T-cell (primary cell): Measurements from ENCODE around the gene GALNT9. TPM values are rescaled to one million over a fixed set of nuclear protein-coding genes. Genes with fewer than 3 reads are reported as not detected.
"Not testable (repeated sequence)": the region's sequence is repeated elsewhere in the genome, so short reads cannot be mapped to it uniquely, and the experiment has no call there.

Experiments used
- ATAC-seq, 4 experiments: fragments of 200-7000 bp in 3 of 4; fragments of 150-1000 bp in 1 of 4; cut with Tn5 transposase; replicated peaks in 1 of 4; 1 replicate in 3 of 4; 2 replicates in 1 of 4; pipeline ENCODE4 v1.10.0; 2021; ENCODE audit warnings: moderate library complexity in 3 of 4, mild to moderate bottlenecking in 2 of 4, moderate number of reproducible peaks in 1 of 4
- CTCF ChIA-PET, 2 donors: fragments of 300-600 bp; sonication (Branson Sonifier 250); formaldehyde crosslinking; loops; one replicate each; lab custom pipeline; 2022; ENCODE audit warnings: antibody characterized with exemption in 2 of 2; lab: Charles Lee
- POLR2A ChIA-PET, 2 donors: fragments of 300-600 bp; sonication (Branson Sonifier 250); formaldehyde crosslinking; loops; one replicate each; lab custom pipeline; 2022; ENCODE audit warnings: antibody characterized with exemption in 2 of 2; lab: Charles Lee
- DNase-seq, 35 experiments: peaks; one replicate each; pipeline versions ENCODE4 v3.0.0 to v3.0.0-alpha.2; 2013 to 2023
- H3K27ac ChIP-seq: one replicate; pipeline ENCODE4 v1.5.1; 2013; ENCODE audit warnings: low read length
- H3K27me3 ChIP-seq, 2 experiments: replicated peaks in 1 of 2; 1 replicate in 1 of 2; 2 replicates in 1 of 2; pipeline versions ENCODE4 v1.6.1 to v1.7.0; 2013; ENCODE audit warnings: low read length in 1 of 2, mixed read lengths in 1 of 2; ENCODE audit not compliant: control insufficient read depth in 2 of 2, insufficient read depth in 2 of 2; ENCODE audit errors: extremely low read depth in 1 of 2
- H3K36me3 ChIP-seq, 2 donors: 1 replicate in 1 of 2; 2 replicates in 1 of 2; pipeline versions ENCODE4 v1.6.1 to v1.7.0; 2013; ENCODE audit warnings: low read length in 1 of 2; ENCODE audit not compliant: control insufficient read depth in 2 of 2, insufficient read depth in 1 of 2; ENCODE audit errors: extremely low read depth in 1 of 2
- H3K4me1 ChIP-seq, 2 experiments: 1 replicate in 1 of 2; 2 replicates in 1 of 2; pipeline versions ENCODE4 v1.6.1 to v1.7.0; 2013; ENCODE audit warnings: low read length in 2 of 2, mixed read lengths in 1 of 2; ENCODE audit not compliant: insufficient read depth in 2 of 2, control insufficient read depth in 1 of 2; ENCODE audit errors: extremely low read depth in 1 of 2
- H3K4me3 ChIP-seq, 2 donors: 1 replicate in 1 of 2; 2 replicates in 1 of 2; pipeline versions ENCODE4 v1.5.1 to v1.7.0; 2013; ENCODE audit warnings: mild to moderate bottlenecking in 2 of 2, low read length in 1 of 2, moderate library complexity in 1 of 2; ENCODE audit not compliant: control insufficient read depth in 1 of 2; ENCODE audit errors: extremely low read depth in 1 of 2
- H3K9me3 ChIP-seq: 2 replicates; pipeline ENCODE4 v1.7.0; 2013
- H3K27ac Mint-ChIP-seq, 2 donors: one replicate each; pipeline ENCODE4 v1.8.0; 2020 to 2021; ENCODE audit warnings: mild to moderate bottlenecking in 2 of 2, mixed read lengths in 2 of 2
- H3K27me3 Mint-ChIP-seq, 2 donors: one replicate each; pipeline ENCODE4 v1.8.0; 2021 to 2022; ENCODE audit warnings: mixed read lengths in 2 of 2
- H3K36me3 Mint-ChIP-seq: one replicate; pipeline ENCODE4 v1.8.0; 2021; ENCODE audit warnings: mixed read lengths
- H3K4me1 Mint-ChIP-seq, 3 donors: one replicate each; pipeline ENCODE4 v1.8.0; 2020 to 2022; ENCODE audit warnings: mixed read lengths in 3 of 3, mild to moderate bottlenecking in 1 of 3
- H3K4me3 Mint-ChIP-seq, 3 donors: one replicate each; pipeline ENCODE4 v1.8.0; 2020 to 2022; ENCODE audit warnings: mild to moderate bottlenecking in 3 of 3, mixed read lengths in 3 of 3, moderate library complexity in 3 of 3
- H3K9me3 Mint-ChIP-seq, 3 donors: one replicate each; pipeline ENCODE4 v1.8.0; 2020 to 2022; ENCODE audit warnings: mixed read lengths in 3 of 3
- WGBS: methylation state at CpG from one replicate; pipeline ENCODE4 v1.1.5; 2013; ENCODE audit warnings: missing lambda C conversion rate; ENCODE audit not compliant: insufficient coverage; 5-methylcytosine and 5-hydroxymethylcytosine counted together
- total RNA-seq, 35 experiments: library from RNA in 6 of 35; stranded (reverse) in 6 of 35; fragments of 120-200 nt in 1 of 35; gene quantifications; one replicate each; pipeline versions ENCODE4 v1.2.1 to v1.2.4 and lab custom pipeline; 2013 to 2026

Gene GALNT9
- total RNA-seq, 5 donors from 2014 or later (not counting 1 experiment from before 2014, with no cell fraction given): 0.72 TPM; not detected in 4

DNA sequence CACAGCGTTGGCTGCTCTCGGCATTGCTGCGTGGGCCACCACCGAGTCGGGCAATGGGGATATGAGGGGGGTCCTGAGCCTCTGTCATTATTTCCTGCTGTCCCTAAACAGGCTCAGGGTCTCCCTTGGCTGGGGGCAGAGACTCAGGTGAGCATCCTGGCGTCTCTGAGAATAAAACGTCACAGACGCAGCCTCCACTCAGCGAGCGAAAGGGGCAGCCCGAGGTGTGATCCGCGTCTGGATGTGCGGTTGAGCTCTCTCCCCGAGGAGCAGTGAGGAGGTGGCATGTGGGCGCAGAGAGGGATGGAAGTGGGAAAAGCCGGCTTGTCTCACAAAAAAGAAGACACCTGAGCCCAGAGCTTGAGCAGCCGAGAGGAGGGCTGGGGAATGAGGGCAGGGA lies 62.6 kb downstream of the GALNT9 start:
- WGBS: 89% methylated on average over 14 of the region's 18 CpGs
- H3K27ac ChIP-seq: no peak overlapping the region
- no peak overlapping the region for H3K4me3 ChIP-seq
- no peak overlapping the region for H3K27ac Mint-ChIP-seq
- no peaks in the 10 kb centered on the region for H3K36me3 ChIP-seq
- H3K27me3 ChIP-seq: peaks cover 0 to 28% of the 10 kb centered on the region in 2 experiments
- ChIA-PET CTCF (interaction anchor here in 1 of 2 donors (0.6 kb wide), 1 partner anchor 173 kb away, joined by 3 read pairs; no protein-coding TSS in a partner anchor), POLR2A (no interaction called here)
- peaks cover 0 to 8% of the 10 kb centered on the region in 2 donors for H3K27me3 Mint-ChIP-seq
- H3K4me1 Mint-ChIP-seq: no peaks in the 10 kb centered on the region
- no peaks in the 10 kb centered on the region for H3K9me3 ChIP-seq
- DNase-seq (no peak), ATAC-seq (no peak)
- H3K4me1 ChIP-seq: no peaks in the 10 kb centered on the region
- H3K9me3 Mint-ChIP-seq: no peaks in the 10 kb centered on the region
- H3K36me3 Mint-ChIP-seq: no peaks in the 10 kb centered on the region
- H3K4me3 Mint-ChIP-seq: no peak overlapping the region

DNA sequence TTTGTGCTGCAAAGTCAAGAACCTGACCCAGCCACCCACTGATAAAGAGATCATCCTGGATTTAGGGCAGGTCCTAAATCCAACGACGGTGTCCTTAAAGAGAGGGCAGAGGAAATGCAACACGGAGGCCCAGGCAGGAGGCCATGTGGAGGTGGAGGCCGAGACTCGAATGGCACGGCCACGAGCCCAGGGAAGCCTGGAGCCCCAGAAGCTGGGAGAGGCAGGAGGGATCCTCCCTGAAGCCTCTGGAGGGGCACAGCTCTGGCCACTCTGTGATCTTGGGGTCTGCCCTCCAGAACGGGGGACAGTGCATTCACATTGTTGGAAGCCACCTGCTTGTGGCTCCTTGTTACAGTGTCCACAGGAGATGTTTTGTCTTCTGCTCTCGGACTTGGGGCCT lies 63.0 kb downstream of the GALNT9 start:
- 84% methylated on average over 9 of the region's 9 CpGs for WGBS
- Histone ChIP-seq H3K36me3 (no peaks in the 10 kb centered on the region), H3K27ac (no peak overlapping the region), H3K4me3 (no peak overlapping the region), H3K9me3 (no peaks in the 10 kb centered on the region), H3K4me1 (no peaks in the 10 kb centered on the region), H3K27me3 (peaks cover 0 to 28% of the 10 kb centered on the region in 2 experiments)
- ATAC-seq: no peak
- no peak overlapping the region for H3K27ac Mint-ChIP-seq
- ChIA-PET CTCF (interaction anchor here in 1 of 2 donors (0.6 kb wide), 2 partner anchors 149 to 173 kb away, joined by 3 to 6 read pairs; no protein-coding TSS in a partner anchor), POLR2A (no interaction called here)
- no peak for DNase-seq
- H3K4me1 Mint-ChIP-seq: no peaks in the 10 kb centered on the region
- H3K36me3 Mint-ChIP-seq: no peaks in the 10 kb centered on the region
- H3K9me3 Mint-ChIP-seq: no peaks in the 10 kb centered on the region
- H3K27me3 Mint-ChIP-seq: peaks cover 0 to 8% of the 10 kb centered on the region in 2 donors
- no peak overlapping the region for H3K4me3 Mint-ChIP-seq

GRCh38 chr12:132265822-132266221 lies 63.6 kb downstream of the GALNT9 start:
- H3K36me3 ChIP-seq, DNase-seq, H3K36me3 Mint-ChIP-seq, H3K27ac ChIP-seq, H3K4me1 Mint-ChIP-seq, H3K4me3 Mint-ChIP-seq, H3K27me3 Mint-ChIP-seq, ATAC-seq, H3K9me3 Mint-ChIP-seq, POLR2A ChIA-PET, H3K4me3 ChIP-seq, H3K27ac Mint-ChIP-seq, H3K4me1 ChIP-seq, H3K9me3 ChIP-seq: not testable (repeated sequence)
- WGBS: 94% methylated on average over 27 of the region's 27 CpGs
- H3K27me3 ChIP-seq: peaks cover 0 to 29% of the 10 kb centered on the region in 2 experiments
- CTCF ChIA-PET: interaction anchor here in 1 of 2 donors (0.6 kb wide), 1 partner anchor 150 kb away, joined by 6 read pairs; no protein-coding TSS in a partner anchor

DNA sequence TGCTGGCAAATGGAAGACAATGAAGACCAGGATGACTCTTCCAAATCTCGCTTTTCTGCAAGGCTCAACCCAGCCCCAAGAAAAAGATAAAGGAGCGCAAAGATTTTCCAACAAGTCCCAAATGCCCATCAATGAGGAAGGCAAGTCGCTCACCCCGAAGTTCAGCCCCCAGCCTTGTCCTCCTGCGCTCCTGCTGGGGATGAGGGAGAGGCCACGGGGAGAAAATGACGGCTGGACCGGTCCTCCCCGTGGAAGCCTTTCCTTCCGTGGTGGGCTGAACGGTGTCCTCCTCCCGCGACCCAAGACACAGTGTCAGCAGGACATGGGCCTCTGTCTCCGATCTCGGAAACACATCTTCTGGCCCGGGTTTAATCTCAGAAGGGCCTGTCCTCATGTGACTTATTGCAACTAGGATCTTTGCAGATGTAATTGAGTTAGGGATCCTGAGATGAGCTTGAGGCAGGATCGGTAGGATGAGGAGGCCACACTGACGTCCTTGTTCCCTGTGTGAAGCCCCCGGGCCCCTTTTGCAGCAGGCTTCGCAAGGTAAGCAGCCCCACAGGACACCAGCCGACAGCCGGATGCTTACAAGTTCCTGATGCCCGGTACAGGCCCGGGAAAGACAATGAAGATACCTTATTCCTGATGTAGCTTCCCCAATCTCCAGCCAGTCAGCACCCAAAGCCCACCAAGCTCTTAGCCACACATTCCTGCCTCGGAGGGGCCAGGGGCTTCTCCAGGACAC lies 64.2 kb downstream of the GALNT9 start:
- Histone ChIP-seq H3K27me3 (peaks cover 0 to 35% of the 10 kb centered on the region in 2 experiments), H3K27ac (no peak overlapping the region), H3K9me3 (no peaks in the 10 kb centered on the region), H3K36me3 (no peaks in the 10 kb centered on the region), H3K4me1 (no peaks in the 10 kb centered on the region), H3K4me3 (no peak overlapping the region)
- H3K27ac Mint-ChIP-seq: no peak overlapping the region
- H3K4me1 Mint-ChIP-seq: no peaks in the 10 kb centered on the region
- H3K27me3 Mint-ChIP-seq: peaks cover 2 to 4% of the 10 kb centered on the region in 2 donors
- DNase-seq (no peak), ATAC-seq (no peak)
- H3K4me3 Mint-ChIP-seq: no peak overlapping the region
- ChIA-PET POLR2A (no interaction called here), CTCF (no interaction called here)
- H3K36me3 Mint-ChIP-seq: no peaks in the 10 kb centered on the region
- WGBS: 88% methylated on average over 17 of the region's 25 CpGs
- H3K9me3 Mint-ChIP-seq: no peaks in the 10 kb centered on the region

DNA sequence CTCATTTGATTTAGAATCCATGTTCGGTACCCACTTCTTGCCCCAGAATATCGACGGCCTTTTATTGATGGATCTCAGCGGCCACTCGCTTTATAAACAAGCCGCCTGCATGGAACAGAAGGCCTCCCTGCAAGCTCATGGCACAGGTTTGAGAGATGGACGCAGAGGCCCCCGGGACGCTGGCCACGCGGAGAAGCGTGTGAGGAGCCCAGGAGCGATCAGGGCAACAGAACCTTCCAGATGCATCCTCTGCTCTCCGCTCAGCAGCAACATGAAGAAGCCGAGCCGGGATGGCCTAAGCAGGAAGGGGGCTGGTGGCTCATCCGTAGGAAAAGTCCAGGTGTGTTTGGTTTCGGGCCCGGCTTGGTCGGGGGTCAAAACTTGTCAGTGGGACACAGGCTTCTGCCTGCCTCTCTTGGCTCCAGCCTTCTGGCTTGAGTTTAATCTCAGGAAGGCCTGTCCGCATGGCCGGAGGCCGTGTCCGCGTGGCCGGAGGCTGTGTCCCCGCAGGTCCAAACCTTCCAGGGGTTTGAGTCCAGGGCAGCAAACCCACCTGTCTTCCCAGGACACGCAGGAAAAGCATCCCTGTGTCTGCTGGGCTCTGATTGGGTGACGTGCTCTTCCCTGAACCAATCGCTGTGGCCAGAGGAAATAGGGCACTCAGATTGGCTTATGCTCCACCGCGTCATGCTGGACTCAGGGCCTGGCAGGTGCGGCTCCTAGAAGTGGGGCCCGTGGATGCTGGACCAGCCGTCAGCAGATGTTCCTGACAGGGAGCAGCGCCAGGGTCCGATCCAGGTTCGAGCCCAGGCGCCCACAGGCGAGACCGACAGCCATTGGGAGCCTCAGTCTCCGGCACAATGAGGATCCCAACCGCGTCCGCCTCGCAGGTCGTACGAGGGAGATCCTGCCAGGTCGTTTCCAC lies 65.0 kb downstream of the GALNT9 start:
- Mint-ChIP-seq H3K4me1 (no peaks in the 10 kb centered on the region), H3K9me3 (no peaks in the 10 kb centered on the region), H3K36me3 (no peaks in the 10 kb centered on the region), H3K4me3 (no peak overlapping the region), H3K27me3 (peaks cover 2 to 4% of the 10 kb centered on the region in 2 donors), H3K27ac (no peak overlapping the region)
- no peaks in the 10 kb centered on the region for H3K4me1 ChIP-seq
- peaks cover 0 to 33% of the 10 kb centered on the region in 2 experiments for H3K27me3 ChIP-seq
- no peak overlapping the region for H3K27ac ChIP-seq
- DNase-seq (no peak), ATAC-seq (no peak)
- no peak overlapping the region for H3K4me3 ChIP-seq
- no peaks in the 10 kb centered on the region for H3K36me3 ChIP-seq
- no peaks in the 10 kb centered on the region for H3K9me3 ChIP-seq
- CTCF ChIA-PET: no interaction called here
- 85% methylated on average over 47 of the region's 49 CpGs for WGBS
- POLR2A ChIA-PET: no interaction called here

- 69% methylated on average over 7 of the region's 19 CpGs for WGBS
- CTCF ChIA-PET: no interaction called here
- ATAC-seq: no peak
These were observed 65.8 kb downstream of the GALNT9 start for GRCh38 chr12:132263451-132264049.

More at GRCh38 chr12:132263451-132264049, 65.8 kb downstream of the GALNT9 start:
- H3K9me3 ChIP-seq: no peaks in the 10 kb centered on the region
- POLR2A ChIA-PET: no interaction called here
- no peaks in the 10 kb centered on the region for H3K9me3 Mint-ChIP-seq
- no peak for DNase-seq
- H3K4me3 Mint-ChIP-seq: no peak overlapping the region
- H3K27ac Mint-ChIP-seq: no peak overlapping the region
- no peaks in the 10 kb centered on the region for H3K4me1 Mint-ChIP-seq
- no peak overlapping the region for H3K4me3 ChIP-seq
- H3K27me3 Mint-ChIP-seq: peaks cover 2 to 8% of the 10 kb centered on the region in 2 donors
- no peak overlapping the region for H3K27ac ChIP-seq
- no peaks in the 10 kb centered on the region for H3K36me3 Mint-ChIP-seq
- H3K4me1 ChIP-seq: no peaks in the 10 kb centered on the region
- no peaks in the 10 kb centered on the region for H3K36me3 ChIP-seq
- H3K27me3 ChIP-seq: peaks cover 0 to 35% of the 10 kb centered on the region in 2 experiments
